Measurements from ENCODE around the gene CHN2.

The CHN2 gene

DNA sequence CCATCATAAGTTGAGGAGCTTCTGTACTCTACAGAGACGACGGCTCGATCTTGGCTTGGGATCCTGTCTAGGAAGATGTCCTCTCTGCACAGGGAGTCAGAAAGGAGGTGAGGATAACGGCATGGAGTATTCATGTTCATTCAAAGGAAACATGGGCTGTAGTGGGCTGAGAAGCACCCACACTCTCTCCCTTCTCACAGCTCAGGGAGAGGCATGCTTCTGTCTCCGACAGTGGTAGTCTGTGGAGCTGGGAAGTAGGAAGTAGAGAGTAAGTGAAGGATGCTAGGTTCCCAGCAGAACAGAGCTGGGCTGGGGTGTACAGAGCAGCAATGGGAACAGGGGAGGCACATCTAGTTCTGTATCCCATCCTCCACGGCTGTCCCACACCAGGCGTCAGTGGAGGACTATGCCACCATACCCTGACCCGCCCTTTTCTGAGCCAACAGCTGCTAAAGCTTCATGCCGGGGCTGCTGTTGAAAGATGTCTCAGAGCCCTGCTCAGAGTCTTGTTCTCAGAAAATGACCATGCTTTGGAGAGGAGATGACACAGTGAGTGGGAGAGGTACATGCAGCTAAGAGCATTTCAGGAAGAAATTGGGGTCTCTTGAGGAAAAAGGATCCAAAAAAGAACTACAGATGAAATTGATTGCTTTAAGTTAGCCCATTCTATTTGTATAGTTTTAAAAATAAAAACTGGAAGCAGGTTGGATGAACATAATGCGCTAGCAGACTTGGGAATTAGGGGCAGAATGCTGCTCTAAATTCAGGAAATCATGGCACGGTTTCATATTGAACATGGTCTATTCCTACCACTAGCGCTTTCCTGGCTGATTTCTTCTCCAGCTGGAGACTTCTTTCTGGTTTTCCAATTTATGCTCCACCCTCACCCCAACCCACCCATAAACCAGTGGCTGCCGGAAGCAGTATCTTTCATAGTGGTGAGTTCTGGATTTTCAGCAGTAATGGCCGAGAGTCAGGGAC, 138.6 kb downstream of the CHN2 start:
- no peak for TF ChIP-seq ZC3H10 (CRISPR knock-in tag; IDR thresholded peaks at IDR 0.05)
- TF ChIP-seq OSR1 (CRISPR knock-in tag; IDR thresholded peaks at IDR 0.05), result no peak
- no peak for TF ChIP-seq SNAI2 (CRISPR knock-in tag; IDR thresholded peaks at IDR 0.05)
- TF ChIP-seq ESRRG (CRISPR knock-in tag; IDR thresholded peaks at IDR 0.05), result no peak
- no peak for TF ChIP-seq CREB5 (CRISPR knock-in tag; IDR thresholded peaks at IDR 0.05; ENCODE audit: low read depth)
- no peak for TF ChIP-seq ZFP30 (CRISPR knock-in tag; IDR thresholded peaks at IDR 0.05)
- TF ChIP-seq ZNF70 (CRISPR knock-in tag; IDR thresholded peaks at IDR 0.05), result no peak
- TF ChIP-seq, protein P1, sequence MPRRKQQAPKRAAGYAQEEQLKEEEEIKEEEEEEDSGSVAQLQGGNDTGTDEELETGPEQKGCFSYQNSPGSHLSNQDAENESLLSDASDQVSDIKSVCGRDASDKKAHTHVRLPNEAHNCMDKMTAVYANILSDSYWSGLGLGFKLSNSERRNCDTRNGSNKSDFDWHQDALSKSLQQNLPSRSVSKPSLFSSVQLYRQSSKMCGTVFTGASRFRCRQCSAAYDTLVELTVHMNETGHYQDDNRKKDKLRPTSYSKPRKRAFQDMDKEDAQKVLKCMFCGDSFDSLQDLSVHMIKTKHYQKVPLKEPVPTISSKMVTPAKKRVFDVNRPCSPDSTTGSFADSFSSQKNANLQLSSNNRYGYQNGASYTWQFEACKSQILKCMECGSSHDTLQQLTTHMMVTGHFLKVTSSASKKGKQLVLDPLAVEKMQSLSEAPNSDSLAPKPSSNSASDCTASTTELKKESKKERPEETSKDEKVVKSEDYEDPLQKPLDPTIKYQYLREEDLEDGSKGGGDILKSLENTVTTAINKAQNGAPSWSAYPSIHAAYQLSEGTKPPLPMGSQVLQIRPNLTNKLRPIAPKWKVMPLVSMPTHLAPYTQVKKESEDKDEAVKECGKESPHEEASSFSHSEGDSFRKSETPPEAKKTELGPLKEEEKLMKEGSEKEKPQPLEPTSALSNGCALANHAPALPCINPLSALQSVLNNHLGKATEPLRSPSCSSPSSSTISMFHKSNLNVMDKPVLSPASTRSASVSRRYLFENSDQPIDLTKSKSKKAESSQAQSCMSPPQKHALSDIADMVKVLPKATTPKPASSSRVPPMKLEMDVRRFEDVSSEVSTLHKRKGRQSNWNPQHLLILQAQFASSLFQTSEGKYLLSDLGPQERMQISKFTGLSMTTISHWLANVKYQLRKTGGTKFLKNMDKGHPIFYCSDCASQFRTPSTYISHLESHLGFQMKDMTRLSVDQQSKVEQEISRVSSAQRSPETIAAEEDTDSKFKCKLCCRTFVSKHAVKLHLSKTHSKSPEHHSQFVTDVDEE (CRISPR knock-in tag; IDR thresholded peaks at IDR 0.05), result no peak
- TF ChIP-seq TOX (CRISPR knock-in tag; IDR thresholded peaks at IDR 0.05; ENCODE audit: borderline replicate concordance), result no peak
- TF ChIP-seq PATZ1 (CRISPR knock-in tag; IDR thresholded peaks at IDR 0.05; ENCODE audit: borderline replicate concordance), result no peak
- TF ChIP-seq BACH2 (CRISPR knock-in tag; IDR thresholded peaks at IDR 0.05; ENCODE audit: borderline replicate concordance), result no peak
- ATAC-seq, result no peak

- no peak for TF ChIP-seq ESRRG (CRISPR knock-in tag; IDR thresholded peaks at IDR 0.05)
- no peak for TF ChIP-seq CSDC2 (CRISPR knock-in tag; IDR thresholded peaks at IDR 0.05)
- TF ChIP-seq ZNF8 (CRISPR knock-in tag; IDR thresholded peaks at IDR 0.05), result no peak
- TF ChIP-seq, protein P2, sequence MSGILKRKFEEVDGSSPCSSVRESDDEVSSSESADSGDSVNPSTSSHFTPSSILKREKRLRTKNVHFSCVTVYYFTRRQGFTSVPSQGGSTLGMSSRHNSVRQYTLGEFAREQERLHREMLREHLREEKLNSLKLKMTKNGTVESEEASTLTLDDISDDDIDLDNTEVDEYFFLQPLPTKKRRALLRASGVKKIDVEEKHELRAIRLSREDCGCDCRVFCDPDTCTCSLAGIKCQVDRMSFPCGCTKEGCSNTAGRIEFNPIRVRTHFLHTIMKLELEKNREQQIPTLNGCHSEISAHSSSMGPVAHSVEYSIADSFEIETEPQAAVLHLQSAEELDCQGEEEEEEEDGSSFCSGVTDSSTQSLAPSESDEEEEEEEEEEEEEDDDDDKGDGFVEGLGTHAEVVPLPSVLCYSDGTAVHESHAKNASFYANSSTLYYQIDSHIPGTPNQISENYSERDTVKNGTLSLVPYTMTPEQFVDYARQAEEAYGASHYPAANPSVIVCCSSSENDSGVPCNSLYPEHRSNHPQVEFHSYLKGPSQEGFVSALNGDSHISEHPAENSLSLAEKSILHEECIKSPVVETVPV (CRISPR knock-in tag; IDR thresholded peaks at IDR 0.05), result no peak
- TF ChIP-seq ARNTL (CRISPR knock-in tag; IDR thresholded peaks at IDR 0.05; ENCODE audit: borderline replicate concordance, low read depth), result no peak
- TF ChIP-seq ZFP30 (CRISPR knock-in tag; IDR thresholded peaks at IDR 0.05), result no peak
- no peak for TF ChIP-seq SNAI2 (CRISPR knock-in tag; IDR thresholded peaks at IDR 0.05)
- no peak for TF ChIP-seq CREB5 (CRISPR knock-in tag; IDR thresholded peaks at IDR 0.05; ENCODE audit: low read depth)
- TF ChIP-seq ZNF70 (CRISPR knock-in tag; IDR thresholded peaks at IDR 0.05), result no peak
- TF ChIP-seq, protein P1 (CRISPR knock-in tag; IDR thresholded peaks at IDR 0.05), result no peak; the same call in 1 of the 2 replicates
- no peak for TF ChIP-seq ISL1 (CRISPR knock-in tag; IDR thresholded peaks at IDR 0.05)
- no peak for TF ChIP-seq RARB (CRISPR knock-in tag; IDR thresholded peaks at IDR 0.05)
- ATAC-seq, result no peak
Measured at GRCh38 chr7:29335188-29336083, 140.9 kb downstream of the CHN2 start.

All from SK-N-SH treated with all-trans-retinoic acid at 6 μM for 48 hours (cell line).